Ascending aorta (tissue), 2 donors: ENCODE results near the gene NID1. TPM values are rescaled to one million over a fixed set of nuclear protein-coding genes. Genes with fewer than 3 reads are reported as not detected.
A peak's percentile ranks its signal among the peaks of the same experiment; 100 is the strongest.
"Not testable (repeated sequence)": the region's sequence is repeated elsewhere in the genome, so short reads cannot be mapped to it uniquely, and the experiment has no call there.

Experiments used
- DNase-seq, 2 donors: peaks; one replicate each; pipeline ENCODE4 v3.0.0-alpha.2; 2019; ENCODE audit warnings: low spot score in 2 of 2
- H3K27ac ChIP-seq, 2 donors: fragments of 200-600 bp; sonication (generic); one replicate each; pipeline ENCODE4 v1.5.1; 2016 to 2017; ENCODE audit warnings: mild to moderate bottlenecking in 1 of 2
- H3K27me3 ChIP-seq: fragments of 200-600 bp; sonication (generic); one replicate; pipeline ENCODE4 v1.5.1; 2017
- H3K36me3 ChIP-seq, 2 donors: fragments of 200-600 bp; sonication (generic); one replicate each; pipeline ENCODE4 v1.5.1; 2016
- H3K4me1 ChIP-seq, 2 donors: fragments of 200-600 bp; sonication (generic); one replicate each; pipeline ENCODE4 v1.5.1; 2016 to 2017; ENCODE audit warnings: mild to moderate bottlenecking in 1 of 2
- H3K4me3 ChIP-seq, 2 donors: fragments of 200-600 bp; sonication (generic); one replicate each; pipeline ENCODE4 v1.5.1; 2016 to 2017; ENCODE audit warnings: mild to moderate bottlenecking in 1 of 2
- H3K9me3 ChIP-seq, 2 donors: fragments of 200-600 bp; sonication (generic); one replicate each; pipeline ENCODE4 v1.5.1; 2016
- intact Hi-C: fragments of 100-400 bp; cut with DNase I; formaldehyde crosslinking; loops from one replicate; pipeline ENCODE4 v1.15.1; 2023
- total RNA-seq: library from RNA; depleted of rRNA; stranded (reverse); fragments of >200 nt; gene quantifications from one replicate; pipeline ENCODE4 v1.1.0, GENCODE V29; 2016
- TF ChIP-seq, protein P1 (sequence below), 3 experiments: fragments of 200-600 bp in 2 of 3; fragments of 450-650 bp in 1 of 3; sonication (generic) in 2 of 3; IDR thresholded peaks; one replicate each; pipeline ENCODE4 v1.5.1; 2016 to 2019; ENCODE audit warnings: antibody characterized with exemption in 3 of 3, mild to moderate bottlenecking in 1 of 3, moderate library complexity in 1 of 3

The NID1 gene
- total RNA-seq, 1 donor from 2014 or later, result 172 TPM

DNA sequence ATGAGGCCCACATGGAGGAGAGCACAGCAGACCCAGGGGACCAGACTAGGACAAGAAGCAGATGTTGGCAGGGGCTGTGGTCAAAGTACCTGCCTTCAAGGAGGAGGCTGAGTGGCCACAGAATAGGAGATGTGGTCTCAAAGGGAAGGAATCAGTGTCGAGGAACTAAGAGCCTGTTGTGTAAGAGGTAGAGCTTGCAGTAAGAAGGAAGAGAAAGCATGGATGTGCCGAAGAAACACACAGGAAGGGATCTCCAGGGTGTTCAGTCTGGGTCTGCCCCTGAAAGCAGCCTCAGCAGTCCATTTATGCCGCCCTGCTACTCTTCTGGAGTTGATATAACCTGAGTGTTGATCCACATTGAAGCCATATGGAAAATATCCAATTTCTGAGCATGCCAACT is 83.9 kb downstream of the NID1 start:
- intact Hi-C loops, result no loop called here
- H3K36me3 ChIP-seq, result peaks cover 19 to 42% of the 10 kb centered on the region in 2 donors
- peaks cover 4 to 34% of the 10 kb centered on the region in 2 donors for H3K4me1 ChIP-seq
- TF ChIP-seq, protein P1, sequence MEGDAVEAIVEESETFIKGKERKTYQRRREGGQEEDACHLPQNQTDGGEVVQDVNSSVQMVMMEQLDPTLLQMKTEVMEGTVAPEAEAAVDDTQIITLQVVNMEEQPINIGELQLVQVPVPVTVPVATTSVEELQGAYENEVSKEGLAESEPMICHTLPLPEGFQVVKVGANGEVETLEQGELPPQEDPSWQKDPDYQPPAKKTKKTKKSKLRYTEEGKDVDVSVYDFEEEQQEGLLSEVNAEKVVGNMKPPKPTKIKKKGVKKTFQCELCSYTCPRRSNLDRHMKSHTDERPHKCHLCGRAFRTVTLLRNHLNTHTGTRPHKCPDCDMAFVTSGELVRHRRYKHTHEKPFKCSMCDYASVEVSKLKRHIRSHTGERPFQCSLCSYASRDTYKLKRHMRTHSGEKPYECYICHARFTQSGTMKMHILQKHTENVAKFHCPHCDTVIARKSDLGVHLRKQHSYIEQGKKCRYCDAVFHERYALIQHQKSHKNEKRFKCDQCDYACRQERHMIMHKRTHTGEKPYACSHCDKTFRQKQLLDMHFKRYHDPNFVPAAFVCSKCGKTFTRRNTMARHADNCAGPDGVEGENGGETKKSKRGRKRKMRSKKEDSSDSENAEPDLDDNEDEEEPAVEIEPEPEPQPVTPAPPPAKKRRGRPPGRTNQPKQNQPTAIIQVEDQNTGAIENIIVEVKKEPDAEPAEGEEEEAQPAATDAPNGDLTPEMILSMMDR (IDR thresholded peaks at IDR 0.05), result no peak
- no peak for DNase-seq
- no peak overlapping the region for H3K4me3 ChIP-seq
- H3K27ac ChIP-seq, result no peak overlapping the region
- no peaks in the 10 kb centered on the region for H3K27me3 ChIP-seq
- H3K9me3 ChIP-seq, result no peaks in the 10 kb centered on the region

DNA sequence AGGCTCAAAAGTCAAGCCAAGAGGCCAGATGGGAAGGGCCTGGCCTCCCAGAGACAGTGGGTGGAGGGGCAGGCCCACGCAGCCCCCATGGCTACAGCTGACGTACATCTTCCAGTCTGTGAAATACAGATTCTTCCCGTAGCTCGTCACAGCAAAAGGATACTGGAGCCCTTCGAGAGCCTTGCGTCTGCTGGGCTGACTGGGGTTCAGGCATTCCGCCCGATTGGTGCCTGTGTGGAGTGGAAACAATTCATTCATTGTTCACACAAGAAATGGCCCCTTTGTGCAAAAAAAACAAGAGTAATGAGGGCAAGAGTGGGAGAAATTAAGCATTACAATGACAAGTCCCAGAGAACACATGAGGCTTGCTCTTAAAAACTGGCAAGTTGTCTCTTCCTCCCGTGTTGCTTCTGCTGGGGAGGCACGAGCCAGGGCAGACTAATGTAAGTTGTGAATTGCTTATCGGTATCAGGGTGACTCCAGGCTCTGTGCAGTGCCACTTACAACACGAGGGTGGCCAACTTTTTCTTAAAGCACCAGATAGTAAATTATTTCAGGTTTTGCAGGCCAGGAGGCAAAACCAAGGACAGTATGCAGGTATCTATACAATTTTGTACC is 85.1 kb downstream of the NID1 start:
- Histone ChIP-seq H3K4me1 (peaks cover 4 to 28% of the 10 kb centered on the region in 2 donors), H3K4me3 (no peak overlapping the region), H3K27me3 (no peaks in the 10 kb centered on the region), H3K27ac (no peak overlapping the region), H3K9me3 (no peaks in the 10 kb centered on the region), H3K36me3 (peaks cover 19 to 42% of the 10 kb centered on the region in 2 donors)
- no peak for DNase-seq
- TF ChIP-seq, protein P1 (IDR thresholded peaks at IDR 0.05), result no peak
- intact Hi-C loops, result no loop called here

DNA sequence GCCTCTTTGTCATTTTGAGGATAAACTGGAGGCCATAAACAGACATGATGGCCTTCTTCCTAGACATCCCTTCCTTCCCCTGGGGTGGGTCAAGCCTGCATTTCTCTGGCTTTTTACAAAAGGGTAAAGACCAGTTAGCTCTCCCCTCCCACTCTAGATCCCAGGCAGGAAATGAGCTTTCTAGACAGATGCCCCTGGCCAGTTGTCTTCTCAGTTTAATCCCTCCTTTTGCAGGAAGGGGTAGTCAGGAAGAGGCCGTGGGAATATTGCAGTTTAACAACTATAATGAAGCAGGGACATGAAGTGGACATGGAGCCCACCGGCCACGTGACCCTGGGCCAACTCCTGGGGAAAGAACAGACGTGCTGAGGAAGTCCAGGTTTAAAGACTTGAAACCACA is 85.7 kb downstream of the NID1 start:
- intact Hi-C loops, result no loop called here
- DNase-seq, result no peak
- H3K36me3 ChIP-seq, result peaks cover 19 to 42% of the 10 kb centered on the region in 2 donors
- H3K9me3 ChIP-seq, result no peaks in the 10 kb centered on the region
- H3K27me3 ChIP-seq, result no peaks in the 10 kb centered on the region
- no peak overlapping the region for H3K27ac ChIP-seq
- no peak overlapping the region for H3K4me3 ChIP-seq
- TF ChIP-seq, protein P1 (IDR thresholded peaks at IDR 0.05), result no peak
- peaks cover 4 to 24% of the 10 kb centered on the region in 2 donors for H3K4me1 ChIP-seq

DNA sequence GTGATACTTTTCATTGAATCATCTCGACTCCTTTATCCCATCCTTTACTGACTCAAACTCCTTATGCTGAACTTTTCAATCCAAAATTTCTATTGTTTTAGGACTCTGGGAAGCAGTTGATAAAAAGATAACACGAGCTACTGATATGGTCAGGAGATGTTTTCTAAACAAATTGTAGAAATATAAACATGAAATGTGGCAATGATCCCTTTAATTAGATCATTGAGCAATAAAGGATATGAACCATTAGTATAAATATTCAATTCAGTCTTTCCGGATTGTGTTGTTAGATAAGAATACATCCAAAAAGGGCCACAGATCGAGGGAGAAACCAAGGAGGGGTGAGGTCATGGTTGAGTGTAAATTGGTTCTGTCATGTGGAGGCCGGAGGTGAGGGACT is 88.4 kb downstream of the NID1 start:
- no peak overlapping the region for H3K4me3 ChIP-seq
- no peaks in the 10 kb centered on the region for H3K9me3 ChIP-seq
- peaks cover 4 to 19% of the 10 kb centered on the region in 2 donors for H3K4me1 ChIP-seq
- H3K36me3 ChIP-seq, result peaks cover 19 to 42% of the 10 kb centered on the region in 2 donors
- TF ChIP-seq, protein P1 (IDR thresholded peaks at IDR 0.05), result no peak
- DNase-seq, result no peak
- H3K27me3 ChIP-seq, result no peaks in the 10 kb centered on the region
- H3K27ac ChIP-seq, result no peak overlapping the region
- intact Hi-C loops, result no loop called here

DNA sequence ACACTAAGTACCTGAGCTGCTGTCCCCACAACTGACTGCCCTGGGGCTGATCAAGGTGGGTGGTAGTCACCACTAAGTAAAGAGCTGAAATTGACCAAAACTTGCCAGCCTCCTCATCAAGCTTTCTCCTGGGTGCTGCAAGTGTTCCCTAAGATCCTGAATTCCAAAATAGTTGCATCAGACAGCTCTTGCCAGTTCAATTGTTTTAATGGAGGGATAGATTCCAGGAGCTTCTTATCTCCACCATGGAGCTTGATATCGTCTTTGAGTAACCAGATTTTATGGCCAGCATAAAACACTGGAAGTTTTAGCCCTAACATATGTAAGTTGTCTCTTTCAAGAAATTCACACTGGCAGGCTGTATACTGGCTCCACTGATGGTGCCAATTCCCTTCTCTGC is 90.3 kb downstream of the NID1 start:
- Histone ChIP-seq H3K27me3 (no peaks in the 10 kb centered on the region), H3K27ac (no peak overlapping the region), H3K36me3 (peaks cover 19 to 34% of the 10 kb centered on the region in 2 donors), H3K4me1 (peaks cover 4 to 20% of the 10 kb centered on the region in 2 donors), H3K9me3 (no peaks in the 10 kb centered on the region), H3K4me3 (no peak overlapping the region)
- DNase-seq, result no peak
- intact Hi-C loops, result loop anchor here (5.0 kb wide), 2 partner anchors 192 to 472 kb away; partner anchors contain the start of gene B3GALNT2
- TF ChIP-seq, protein P1 (IDR thresholded peaks at IDR 0.05), result no peak

DNA sequence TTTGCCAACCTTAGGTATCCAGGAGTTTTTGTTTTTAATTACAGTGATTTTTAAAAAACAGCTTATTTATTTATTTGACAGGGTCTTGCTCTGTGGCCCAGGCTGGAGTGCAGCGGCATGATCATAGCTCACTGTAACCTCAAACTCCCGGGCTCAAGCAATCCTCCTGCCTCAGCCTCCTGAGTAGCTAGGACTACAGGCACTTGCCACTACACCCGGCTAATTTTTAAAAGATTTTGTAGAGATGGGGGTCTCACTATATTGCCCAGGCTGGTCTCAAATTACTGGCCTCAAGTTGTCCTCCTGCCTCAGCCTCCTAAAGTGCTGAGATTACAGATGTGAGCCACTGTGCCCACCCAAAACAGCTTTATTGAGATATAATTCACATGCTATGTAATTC is 92.2 kb downstream of the NID1 start:
- H3K27ac ChIP-seq, result peak overlapping the region; percentile 95 to 96
- intact Hi-C loops, result loop anchor here (5.0 kb wide), 2 partner anchors 190 to 470 kb away; partner anchors contain the start of gene B3GALNT2
- H3K9me3 ChIP-seq, H3K27me3 ChIP-seq, DNase-seq: not testable (repeated sequence)
- H3K4me3 ChIP-seq, result peak overlapping the region in 1 of 2 donors; percentile 66
- H3K36me3 ChIP-seq, result peaks cover 8 to 14% of the 10 kb centered on the region in 2 donors
- H3K4me1 ChIP-seq, result peaks cover 4 to 20% of the 10 kb centered on the region in 2 donors
